Globus pallidus (tissue), 1 donor: ENCODE data around the gene MAN1A2.

ENCODE experiments used
- DNase-seq: peaks from one replicate; pipeline ENCODE4 v3.0.0-alpha.2; 2015; ENCODE audit warnings: low spot score

MAN1A2 gene

GRCh38 chr1:117359561-117360289 lies 7.5 kb upstream of the MAN1A2 start:
- no peak for DNase-seq

- DNase-seq = no peak
Observed at GRCh38 chr1:117362986-117363385, 4.3 kb upstream of the MAN1A2 start.

GRCh38 chr1:117363571-117364048 lies 3.6 kb upstream of the MAN1A2 start:
- peak; percentile 5 for DNase-seq

- no peak for DNase-seq
Observed at GRCh38 chr1:117364240-117364639, 3.0 kb upstream of the MAN1A2 start.

- peak; percentile 26 for DNase-seq
Observed at GRCh38 chr1:117365350-117366176, 1.7 kb upstream of the MAN1A2 start.

- DNase-seq = peak; percentile 82
Observed at GRCh38 chr1:117366177-117367045, 838 bp upstream of the MAN1A2 start.

GRCh38 chr1:117368116-117369108 lies 1.2 kb downstream of the MAN1A2 start:
- no peak for DNase-seq

- no peak for DNase-seq
Observed at GRCh38 chr1:117370071-117370470, 2.8 kb downstream of the MAN1A2 start.

- no peak for DNase-seq
Observed at GRCh38 chr1:117370509-117370908, 3.3 kb downstream of the MAN1A2 start.

- no peak for DNase-seq
Observed at GRCh38 chr1:117371441-117372151, 4.3 kb downstream of the MAN1A2 start.

- no peak for DNase-seq
Observed at GRCh38 chr1:117372863-117373412, 5.7 kb downstream of the MAN1A2 start.

- no peak for DNase-seq
Observed at GRCh38 chr1:117373932-117374331, 6.7 kb downstream of the MAN1A2 start.

- DNase-seq = no peak
Observed at GRCh38 chr1:117375327-117375726, 8.1 kb downstream of the MAN1A2 start.

- DNase-seq = no peak
Observed at GRCh38 chr1:117387060-117387633, 19.9 kb downstream of the MAN1A2 start.

- DNase-seq = no peak
Observed at GRCh38 chr1:117388328-117388727, 21.1 kb downstream of the MAN1A2 start.

- no peak for DNase-seq
Observed at GRCh38 chr1:117389284-117389683, 22.0 kb downstream of the MAN1A2 start.

GRCh38 chr1:117389779-117390178 lies 22.5 kb downstream of the MAN1A2 start:
- DNase-seq = no peak

- DNase-seq = no peak
Observed at GRCh38 chr1:117392771-117393170, 25.5 kb downstream of the MAN1A2 start.

- no peak for DNase-seq
Observed at GRCh38 chr1:117396074-117396473, 28.8 kb downstream of the MAN1A2 start.

- no peak for DNase-seq
Observed at GRCh38 chr1:117396636-117397035, 29.4 kb downstream of the MAN1A2 start.
